Stimulated activated CD4-positive, alpha-beta T cell treated with anti-CD3 and anti-CD28 coated beads, Interleukin-4, amount 100 ng/mL, for 1 hour (primary cell): Measurements from ENCODE around the gene PRUNE2.

ENCODE experiments used
- DNase-seq: peaks from one replicate; pipeline ENCODE4 v3.0.0-alpha.2; 2020

PRUNE2 gene

GRCh38 chr9:76561900-76562299, 344.0 kb downstream of the PRUNE2 start:
- no peak for DNase-seq
